GM12878 (cell line): ENCODE data around the gene SLC12A3. TPM values are rescaled to one million over a fixed set of nuclear protein-coding genes. Genes with fewer than 3 reads are reported as not detected.

Source experiments
- BCL11A ChIP-seq: IDR thresholded peaks from 2 replicates; pipeline ENCODE4 v1.6.1; 2011; ENCODE audit warnings: low read depth, low read length
- CEBPB ChIP-seq, 2 experiments: fragments of 150-350 bp in 1 of 2; IDR thresholded peaks; 2 replicates each; pipeline ENCODE4 v1.6.1; 2012 to 2014; ENCODE audit warnings: low read depth in 2 of 2, low read length in 2 of 2, borderline replicate concordance in 1 of 2, inconsistent platforms in 1 of 2
- CEBPZ ChIP-seq: fragments of 150-350 bp; IDR thresholded peaks from 2 replicates; pipeline ENCODE4 v1.6.1; 2016; ENCODE audit warnings: low read depth, low read length
- FOXM1 ChIP-seq: IDR thresholded peaks from 2 replicates; pipeline ENCODE4 v1.6.1; 2012; ENCODE audit warnings: low read depth, mild to moderate bottlenecking, inconsistent platforms, low read length, moderate library complexity
- HDAC2 ChIP-seq: fragments of 200-600 bp; sonication (generic); IDR thresholded peaks from 2 replicates; pipeline ENCODE4 v1.6.1; 2017
- JUND ChIP-seq: IDR thresholded peaks from 2 replicates; pipeline ENCODE4 v1.6.1; 2012; ENCODE audit warnings: low read depth, mild to moderate bottlenecking, low read length, improper control_type of control experiment, moderate library complexity
- KAT2A ChIP-seq: conservative IDR thresholded peaks from 2 replicates; pipeline ENCODE4 v1.6.1; 2011; ENCODE audit warnings: low read depth, low read length; ENCODE audit not compliant: control insufficient read depth
- NBN ChIP-seq: fragments of 450-650 bp; IDR thresholded peaks from 2 replicates; pipeline ENCODE4 v1.6.1; 2016
- NR2C2 ChIP-seq: IDR thresholded peaks from 2 replicates; pipeline ENCODE4 v1.6.1; 2011; ENCODE audit warnings: borderline replicate concordance, low read depth; ENCODE audit not compliant: control insufficient read depth, insufficient read length
- PAX5 ChIP-seq: IDR thresholded peaks from 2 replicates; pipeline ENCODE4 v1.6.1; 2011; ENCODE audit warnings: low read depth, low read length, borderline replicate concordance
- PBX3 ChIP-seq: IDR thresholded peaks from 2 replicates; pipeline ENCODE4 v1.6.1; 2011; ENCODE audit warnings: mild to moderate bottlenecking, low read depth, low read length, moderate library complexity; ENCODE audit not compliant: insufficient replicate concordance
- RELA ChIP-seq: fragments of 450-650 bp; IDR thresholded peaks from 2 replicates; pipeline ENCODE4 v1.8.0; 2014; ENCODE audit warnings: borderline replicate concordance; ENCODE audit not compliant: partially characterized antibody
- RELB ChIP-seq: fragments of 450-650 bp; IDR thresholded peaks from 2 replicates; pipeline ENCODE4 v1.6.1; 2017; ENCODE audit warnings: low read depth, mild to moderate bottlenecking, moderate library complexity
- SMAD5 ChIP-seq: IDR thresholded peaks from 2 replicates; pipeline ENCODE4 v1.6.1; 2016; ENCODE audit warnings: antibody characterized with exemption, low read depth
- SMARCA5 ChIP-seq: fragments of 450-650 bp; IDR thresholded peaks from 2 replicates; pipeline ENCODE4 v1.6.1; 2017; ENCODE audit warnings: mild to moderate bottlenecking
- SP1 ChIP-seq: IDR thresholded peaks from one replicate; pipeline ENCODE4 v1.6.1; 2011; ENCODE audit warnings: low read depth, low read length
- STAT3 ChIP-seq: IDR thresholded peaks from 2 replicates; pipeline ENCODE4 v1.6.1; 2011; ENCODE audit warnings: low read depth, low read length, improper control_type of control experiment
- SUZ12 ChIP-seq: fragments of 200-600 bp; sonication (generic); IDR thresholded peaks from one replicate; pipeline ENCODE4 v1.6.1; 2018; ENCODE audit warnings: antibody characterized with exemption, mild to moderate bottlenecking; ENCODE audit not compliant: unreplicated experiment
- TCF3 ChIP-seq: IDR thresholded peaks from 2 replicates; pipeline ENCODE4 v1.6.1; 2012; ENCODE audit warnings: low read depth, mild to moderate bottlenecking, low read length, borderline replicate concordance; ENCODE audit not compliant: insufficient read depth
- ZBED1 ChIP-seq: IDR thresholded peaks from 2 replicates; pipeline ENCODE4 v1.6.1; 2016; ENCODE audit warnings: borderline replicate concordance
- ZNF24 ChIP-seq: fragments of 450-650 bp; IDR thresholded peaks from 2 replicates; pipeline ENCODE4 v1.6.1; 2017; ENCODE audit warnings: antibody characterized with exemption, mild to moderate bottlenecking
- polyA plus RNA-seq, 11 experiments: library from polyadenylated mRNA; depleted of rRNA in 4 of 11; unstranded in 6 of 11; stranded (reverse) in 5 of 11; fragments of >200 nt; fragmentation: Nextera tagmentation in 4 of 11; fragmentation: Illumina TruSeq in 1 of 11; extraction: Ambion mirVana in 4 of 11; extraction: Trizol in 1 of 11; gene quantifications; 1 replicate in 1 of 11; 2 replicates in 10 of 11; pipeline versions ENCODE4 v1.2.1 to v1.2.3, GENCODE V29; 2011 to 2016; ENCODE audit warnings: inconsistent platforms in 2 of 11, missing spikeins in 2 of 11, low read depth in 1 of 11
- total RNA-seq, 4 experiments: library from RNA; depleted of rRNA in 3 of 4; stranded (reverse); fragments of >200 nt in 3 of 4; fragmentation: Illumina TruSeq in 1 of 4; extraction: Trizol in 1 of 4; gene quantifications; 2 replicates each; pipeline versions ENCODE4 v1.2.1 to v1.2.3, GENCODE V29; 2013 to 2021
- TF ChIP-seq, protein P1 (sequence below): fragments of 450-650 bp; IDR thresholded peaks from 2 replicates; pipeline ENCODE4 v1.6.1; 2016; ENCODE audit warnings: mild to moderate bottlenecking
- TF ChIP-seq, protein P2 (sequence below): IDR thresholded peaks from 2 replicates; pipeline ENCODE4 v1.6.1; 2011; ENCODE audit warnings: borderline replicate concordance, low read depth, mild to moderate bottlenecking, moderate library complexity, low read length; ENCODE audit not compliant: insufficient read depth, poor library complexity, severe bottlenecking

SLC12A3 gene
- total and polyA plus RNA-seq, 10 of the 15 experiments (the other 5 are each of a cell fraction or from before 2014, with no cell fraction given) = 0.05 to 6.3 (median 3.1) TPM

- peak; percentile 36; the same call in 1 of the 2 replicates for TF ChIP-seq RELB
- no peak for TF ChIP-seq TCF3
- TF ChIP-seq SMAD5 = no peak
- TF ChIP-seq ZBED1 = peak; percentile 73; the same call in 1 of the 2 replicates
- no peak for TF ChIP-seq RELA
- TF ChIP-seq CEBPB (IDR thresholded peaks at IDR 0.05; ENCODE audit: borderline replicate concordance in 1 of 2, low read depth in 2 of 2, low read length in 2 of 2) = no peak
- no peak for TF ChIP-seq SMARCA5
- no peak for TF ChIP-seq KAT2A
- TF ChIP-seq STAT3 = no peak
- TF ChIP-seq FOXM1 = peak; percentile 71; the same call in 1 of the 2 replicates
- TF ChIP-seq JUND = no peak
- TF ChIP-seq CEBPZ = no peak
- TF ChIP-seq SUZ12 = no peak
- TF ChIP-seq PBX3 = no peak
- no peak for TF ChIP-seq NR2C2
- TF ChIP-seq, protein P1, sequence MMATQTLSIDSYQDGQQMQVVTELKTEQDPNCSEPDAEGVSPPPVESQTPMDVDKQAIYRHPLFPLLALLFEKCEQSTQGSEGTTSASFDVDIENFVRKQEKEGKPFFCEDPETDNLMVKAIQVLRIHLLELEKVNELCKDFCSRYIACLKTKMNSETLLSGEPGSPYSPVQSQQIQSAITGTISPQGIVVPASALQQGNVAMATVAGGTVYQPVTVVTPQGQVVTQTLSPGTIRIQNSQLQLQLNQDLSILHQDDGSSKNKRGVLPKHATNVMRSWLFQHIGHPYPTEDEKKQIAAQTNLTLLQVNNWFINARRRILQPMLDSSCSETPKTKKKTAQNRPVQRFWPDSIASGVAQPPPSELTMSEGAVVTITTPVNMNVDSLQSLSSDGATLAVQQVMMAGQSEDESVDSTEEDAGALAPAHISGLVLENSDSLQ = no peak
- no peak for TF ChIP-seq SP1
- TF ChIP-seq NBN = no peak
- TF ChIP-seq, protein P2, sequence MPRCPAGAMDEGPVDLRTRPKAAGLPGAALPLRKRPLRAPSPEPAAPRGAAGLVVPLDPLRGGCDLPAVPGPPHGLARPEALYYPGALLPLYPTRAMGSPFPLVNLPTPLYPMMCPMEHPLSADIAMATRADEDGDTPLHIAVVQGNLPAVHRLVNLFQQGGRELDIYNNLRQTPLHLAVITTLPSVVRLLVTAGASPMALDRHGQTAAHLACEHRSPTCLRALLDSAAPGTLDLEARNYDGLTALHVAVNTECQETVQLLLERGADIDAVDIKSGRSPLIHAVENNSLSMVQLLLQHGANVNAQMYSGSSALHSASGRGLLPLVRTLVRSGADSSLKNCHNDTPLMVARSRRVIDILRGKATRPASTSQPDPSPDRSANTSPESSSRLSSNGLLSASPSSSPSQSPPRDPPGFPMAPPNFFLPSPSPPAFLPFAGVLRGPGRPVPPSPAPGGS = no peak
- no peak for TF ChIP-seq HDAC2
- peak; percentile 54; the same call in 1 of the 2 replicates for TF ChIP-seq PAX5
- peak; percentile 53; the same call in 1 of the 2 replicates for TF ChIP-seq BCL11A
- TF ChIP-seq ZNF24 = no peak
Measured at GRCh38 chr16:56898847-56899246, 33.8 kb downstream of the SLC12A3 start (continued).
